Adrenal gland (tissue), 5 donors: Measurements from ENCODE around the gene ROR1.

Experiments used
- POLR2A ChIP-seq, 2 donors: fragments of 450-650 bp; IDR thresholded peaks; one replicate each; pipeline ENCODE4 v1.6.1; 2017; ENCODE audit warnings: antibody characterized with exemption in 2 of 2, mild to moderate bottlenecking in 2 of 2, moderate library complexity in 1 of 2
- TF ChIP-seq, protein P1 (sequence below), 6 experiments: fragments of 450-650 bp in 4 of 6; fragments of 200-600 bp in 2 of 6; sonication (generic) in 1 of 6; IDR thresholded peaks; 1 replicate in 5 of 6; 2 replicates in 1 of 6; pipeline versions ENCODE4 v1.5.1 to v1.8.0; 2016 to 2021; ENCODE audit warnings: antibody characterized with exemption in 6 of 6, mild to moderate bottlenecking in 2 of 6, moderate library complexity in 1 of 6
- donor health status: DM: no; HTN: no; CAD: no.

DNA sequence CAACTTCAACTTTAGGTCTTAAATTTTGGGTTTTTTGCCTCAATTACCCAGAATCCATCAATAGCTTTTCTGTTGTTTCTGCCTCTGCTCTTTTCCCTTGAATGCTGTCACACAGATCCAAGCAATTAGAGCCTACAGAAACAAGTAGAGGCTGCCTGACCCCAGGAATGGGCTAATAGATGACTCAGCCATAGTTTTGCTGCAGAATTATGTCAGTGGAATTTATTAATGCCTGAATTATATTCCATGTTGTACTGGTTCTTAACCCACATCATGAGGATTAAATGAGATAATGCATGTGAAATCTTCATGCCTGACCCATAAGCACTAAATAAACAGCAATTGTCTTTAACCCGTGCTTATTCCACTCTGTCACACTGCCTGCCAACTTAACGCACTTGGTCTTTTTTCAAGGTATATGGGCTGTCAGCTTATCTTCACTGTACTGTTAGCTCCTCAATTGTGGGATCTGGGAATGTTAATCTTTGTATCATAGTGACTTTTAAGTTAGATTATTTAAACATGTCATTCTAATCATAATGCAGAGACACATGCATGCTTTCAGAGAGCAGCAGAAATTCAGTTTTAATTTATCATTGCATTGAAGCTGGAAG lies 213.3 kb downstream of the ROR1 start:
- TF ChIP-seq, protein P1, sequence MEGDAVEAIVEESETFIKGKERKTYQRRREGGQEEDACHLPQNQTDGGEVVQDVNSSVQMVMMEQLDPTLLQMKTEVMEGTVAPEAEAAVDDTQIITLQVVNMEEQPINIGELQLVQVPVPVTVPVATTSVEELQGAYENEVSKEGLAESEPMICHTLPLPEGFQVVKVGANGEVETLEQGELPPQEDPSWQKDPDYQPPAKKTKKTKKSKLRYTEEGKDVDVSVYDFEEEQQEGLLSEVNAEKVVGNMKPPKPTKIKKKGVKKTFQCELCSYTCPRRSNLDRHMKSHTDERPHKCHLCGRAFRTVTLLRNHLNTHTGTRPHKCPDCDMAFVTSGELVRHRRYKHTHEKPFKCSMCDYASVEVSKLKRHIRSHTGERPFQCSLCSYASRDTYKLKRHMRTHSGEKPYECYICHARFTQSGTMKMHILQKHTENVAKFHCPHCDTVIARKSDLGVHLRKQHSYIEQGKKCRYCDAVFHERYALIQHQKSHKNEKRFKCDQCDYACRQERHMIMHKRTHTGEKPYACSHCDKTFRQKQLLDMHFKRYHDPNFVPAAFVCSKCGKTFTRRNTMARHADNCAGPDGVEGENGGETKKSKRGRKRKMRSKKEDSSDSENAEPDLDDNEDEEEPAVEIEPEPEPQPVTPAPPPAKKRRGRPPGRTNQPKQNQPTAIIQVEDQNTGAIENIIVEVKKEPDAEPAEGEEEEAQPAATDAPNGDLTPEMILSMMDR (IDR thresholded peaks at IDR 0.05): no peak
- TF ChIP-seq POLR2A (IDR thresholded peaks at IDR 0.05): no peak
